PC-3 (cell line): Measurements from ENCODE around the gene LRRTM4.

Experiments
- CTCF ChIP-seq: fragments of 300-600 bp; sonication (generic); conservative IDR thresholded peaks from 2 replicates; pipeline ENCODE4 v1.5.1; 2017; ENCODE audit warnings: antibody characterized with exemption, low read depth, mild to moderate bottlenecking, low read length
- EZH2 ChIP-seq: fragments of 300-600 bp; sonication (generic); IDR thresholded peaks from one replicate; pipeline ENCODE4 v1.6.1; 2017; ENCODE audit warnings: antibody characterized with exemption, mild to moderate bottlenecking, low read length; ENCODE audit not compliant: unreplicated experiment

DNA sequence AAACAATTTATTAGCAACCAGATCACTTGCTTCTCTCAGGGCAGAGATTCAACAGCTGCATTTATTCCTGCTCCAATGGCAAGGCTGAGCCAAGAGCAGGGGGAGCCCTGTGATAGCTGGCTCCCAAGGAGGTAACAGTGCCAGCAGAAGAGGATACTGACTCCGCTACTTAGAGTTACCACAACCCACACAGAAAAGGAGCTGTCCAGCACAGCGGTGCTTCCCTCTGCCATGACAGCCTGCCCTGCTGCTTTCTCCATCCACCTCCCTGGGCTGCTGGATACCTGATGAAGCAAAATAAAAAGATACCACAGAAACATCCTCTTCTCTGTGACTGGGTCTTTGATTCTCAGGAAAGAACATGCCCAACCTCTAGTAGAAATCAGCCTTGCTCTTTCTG is 467.2 kb downstream of the LRRTM4 start:
- TF ChIP-seq CTCF: no peak
- TF ChIP-seq EZH2: no peak
